Skeletal muscle tissue (tissue), 4 donors: ENCODE measurements around the gene SPATA33. TPM values are rescaled to one million over a fixed set of nuclear protein-coding genes. Genes with fewer than 3 reads are reported as not detected.

Experiments used
- H3K27ac ChIP-seq: one replicate; pipeline ENCODE4 v1.7.0; 2013; ENCODE audit warnings: mild to moderate bottlenecking, low read depth, low read length, inconsistent platforms
- H3K27me3 ChIP-seq, 3 donors: one replicate each; pipeline ENCODE4 v1.7.0; 2013; ENCODE audit warnings: low read length in 3 of 3; ENCODE audit not compliant: control insufficient read depth in 3 of 3, insufficient read depth in 3 of 3
- H3K36me3 ChIP-seq, 3 donors: one replicate each; pipeline ENCODE4 v1.7.0; 2013; ENCODE audit warnings: low read length in 3 of 3; ENCODE audit not compliant: control insufficient read depth in 3 of 3, insufficient read depth in 3 of 3
- H3K4me1 ChIP-seq, 3 donors: one replicate each; pipeline ENCODE4 v1.7.0; 2013; ENCODE audit warnings: low read length in 3 of 3, mild to moderate bottlenecking in 3 of 3; ENCODE audit not compliant: control insufficient read depth in 3 of 3, insufficient read depth in 3 of 3
- H3K4me3 ChIP-seq, 3 donors: one replicate each; pipeline ENCODE4 v1.7.0; 2013; ENCODE audit warnings: low read length in 3 of 3
- H3K9ac ChIP-seq, 3 donors: one replicate each; pipeline ENCODE4 v1.7.0; 2013; ENCODE audit warnings: low read length in 3 of 3, mild to moderate bottlenecking in 3 of 3, moderate library complexity in 2 of 3, low read depth in 1 of 3
- H3K9me3 ChIP-seq, 3 donors: one replicate each; pipeline ENCODE4 v1.7.0; 2013; ENCODE audit warnings: low read length in 3 of 3; ENCODE audit not compliant: control insufficient read depth in 3 of 3
- total RNA-seq: library from RNA; depleted of rRNA; stranded (reverse); fragments of >200 nt; gene quantifications from one replicate; pipeline ENCODE4 v1.2.3, GENCODE V29; 2014
- donor health status: Osteomylitis.

SPATA33 gene
- total RNA-seq, 1 donor from 2014 or later, result 2.1 TPM

DNA sequence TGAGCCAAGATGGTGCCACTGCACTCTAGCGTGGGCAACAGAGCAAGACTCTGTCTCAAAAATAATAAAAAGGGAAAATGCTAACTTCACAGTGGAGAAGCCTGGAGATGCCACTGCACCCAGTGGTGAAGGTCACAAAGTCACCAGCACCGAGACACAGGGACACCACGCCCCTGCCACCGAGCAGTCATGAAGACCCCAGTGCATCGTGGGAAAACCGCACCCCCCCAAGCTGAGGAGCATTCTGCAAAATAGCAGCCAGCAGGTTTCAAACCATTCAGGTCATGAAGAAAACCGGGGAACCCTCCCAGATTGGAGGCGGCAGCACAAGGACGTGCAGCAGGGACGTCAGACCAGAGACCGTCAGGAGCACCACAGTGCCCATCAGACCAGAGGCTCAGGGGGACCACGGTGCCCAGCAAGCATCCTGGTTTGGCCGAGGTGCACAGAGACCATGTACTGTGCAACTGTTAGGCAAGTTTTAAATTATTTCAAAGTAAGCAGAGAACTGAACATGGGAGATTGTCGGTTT, 13.8 kb upstream of the SPATA33 start:
- Histone ChIP-seq H3K4me1 (peaks cover 3 to 13% (median 4%) of the 10 kb centered on the region in 3 donors), H3K27ac (no peak overlapping the region), H3K36me3 (peaks cover 23 to 31% (median 26%) of the 10 kb centered on the region in 3 donors), H3K4me3 (no peak overlapping the region), H3K9ac (no peak overlapping the region), H3K27me3 (peaks cover 0 to 12% (median 0%) of the 10 kb centered on the region in 3 donors), H3K9me3 (no peaks in the 10 kb centered on the region)

DNA sequence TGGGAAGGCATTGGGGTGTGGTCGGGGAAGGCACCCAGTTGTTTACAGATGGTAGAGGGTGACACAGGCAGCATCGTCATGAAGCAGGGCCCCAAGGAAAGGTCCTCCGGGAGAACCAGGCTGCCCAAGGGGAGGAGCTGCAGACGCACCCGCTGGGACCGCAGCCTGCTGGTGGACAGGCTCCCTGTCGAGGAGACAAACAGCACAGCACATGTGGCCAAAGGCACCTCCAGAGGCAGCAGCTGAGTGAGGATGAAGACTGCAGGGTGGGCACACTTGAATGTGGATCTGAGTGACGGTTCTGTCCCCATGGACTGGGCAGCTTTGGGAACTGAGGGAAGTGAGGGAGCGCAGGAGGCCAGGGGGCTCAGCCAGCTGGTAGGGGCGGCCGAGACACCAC, 12.5 kb upstream of the SPATA33 start:
- Histone ChIP-seq H3K36me3 (peaks cover 23 to 31% (median 29%) of the 10 kb centered on the region in 3 donors), H3K4me3 (no peak overlapping the region), H3K9ac (no peak overlapping the region), H3K27me3 (peaks cover 0 to 4% (median 0%) of the 10 kb centered on the region in 3 donors), H3K9me3 (no peaks in the 10 kb centered on the region), H3K27ac (no peak overlapping the region), H3K4me1 (peaks cover 3 to 11% (median 4%) of the 10 kb centered on the region in 3 donors)

DNA sequence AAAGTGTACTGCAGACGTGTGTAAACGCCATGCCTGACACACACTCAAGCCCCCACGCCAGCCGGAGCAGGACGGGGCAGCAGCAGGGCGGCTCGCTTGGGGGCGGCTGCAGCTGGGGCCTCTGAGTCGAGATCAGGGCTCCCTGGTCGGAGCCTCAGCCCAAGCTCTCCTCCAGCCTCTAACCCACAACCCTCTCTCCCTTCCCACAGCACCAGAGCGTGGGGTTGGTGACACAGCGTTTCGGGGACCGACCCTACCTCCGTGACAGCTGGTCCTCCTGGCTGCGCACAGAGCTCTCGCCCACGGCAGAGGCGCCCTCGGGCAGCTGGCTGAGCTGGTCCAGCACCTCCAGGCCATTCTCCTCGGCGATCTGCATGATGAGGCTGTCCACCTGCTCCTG, 11.4 kb upstream of the SPATA33 start:
- Histone ChIP-seq H3K27me3 (no peaks in the 10 kb centered on the region), H3K36me3 (peaks cover 23 to 35% (median 31%) of the 10 kb centered on the region in 3 donors), H3K9ac (no peak overlapping the region), H3K27ac (no peak overlapping the region), H3K9me3 (no peaks in the 10 kb centered on the region), H3K4me3 (no peak overlapping the region), H3K4me1 (peaks cover 0 to 3% (median 0%) of the 10 kb centered on the region in 3 donors)

DNA sequence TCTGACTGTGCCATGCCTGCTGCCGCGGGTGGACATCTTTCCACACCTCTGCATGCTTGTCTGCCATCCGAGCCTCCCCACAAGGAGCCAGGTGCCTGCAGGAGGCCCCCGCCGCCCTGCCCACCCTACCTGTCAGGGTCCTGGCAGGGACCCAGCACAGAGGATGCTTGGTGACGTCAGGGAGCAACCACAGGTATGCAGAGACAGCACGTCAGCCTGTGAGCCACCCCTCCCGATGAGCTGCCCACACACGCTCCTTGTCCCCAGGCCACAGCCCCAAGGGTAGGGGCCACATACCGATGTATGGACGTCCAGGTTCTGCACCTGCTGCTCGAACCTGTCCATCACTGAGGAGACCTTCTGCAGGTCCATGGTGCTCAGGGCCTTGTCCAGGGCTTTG, 10.7 kb upstream of the SPATA33 start:
- Histone ChIP-seq H3K27me3 (no peaks in the 10 kb centered on the region), H3K9me3 (no peaks in the 10 kb centered on the region), H3K9ac (no peak overlapping the region), H3K27ac (no peak overlapping the region), H3K4me3 (no peak overlapping the region), H3K36me3 (peaks cover 23 to 38% (median 36%) of the 10 kb centered on the region in 3 donors), H3K4me1 (no peaks in the 10 kb centered on the region)

DNA sequence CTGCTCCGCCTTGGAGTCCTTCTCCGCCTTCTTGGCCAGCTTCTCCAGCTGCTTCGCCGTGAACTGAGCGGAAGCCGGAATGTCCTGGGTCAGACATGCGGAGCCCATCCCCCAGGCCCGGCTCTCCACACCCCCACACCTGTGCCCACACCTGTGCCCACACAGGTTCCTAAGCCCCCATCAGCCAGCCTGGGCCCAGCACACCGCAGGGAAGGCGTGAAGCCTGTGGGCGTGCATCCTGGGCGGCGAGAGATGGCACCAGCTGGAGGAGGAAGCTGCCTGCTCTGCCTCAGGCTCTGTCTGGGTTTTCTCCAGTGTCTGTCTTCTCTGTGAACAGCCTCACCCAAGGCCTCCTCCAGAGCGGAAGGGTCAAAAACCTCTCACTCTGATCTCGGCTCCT, 6.1 kb upstream of the SPATA33 start:
- peaks cover 4% of the 10 kb centered on the region in 3 donors for H3K4me1 ChIP-seq
- peaks cover 11 to 22% (median 17%) of the 10 kb centered on the region in 3 donors for H3K36me3 ChIP-seq
- H3K9me3 ChIP-seq, result no peaks in the 10 kb centered on the region
- no peaks in the 10 kb centered on the region for H3K27me3 ChIP-seq
- H3K27ac ChIP-seq, result no peak overlapping the region
- no peak overlapping the region for H3K9ac ChIP-seq
- H3K4me3 ChIP-seq, result no peak overlapping the region

DNA sequence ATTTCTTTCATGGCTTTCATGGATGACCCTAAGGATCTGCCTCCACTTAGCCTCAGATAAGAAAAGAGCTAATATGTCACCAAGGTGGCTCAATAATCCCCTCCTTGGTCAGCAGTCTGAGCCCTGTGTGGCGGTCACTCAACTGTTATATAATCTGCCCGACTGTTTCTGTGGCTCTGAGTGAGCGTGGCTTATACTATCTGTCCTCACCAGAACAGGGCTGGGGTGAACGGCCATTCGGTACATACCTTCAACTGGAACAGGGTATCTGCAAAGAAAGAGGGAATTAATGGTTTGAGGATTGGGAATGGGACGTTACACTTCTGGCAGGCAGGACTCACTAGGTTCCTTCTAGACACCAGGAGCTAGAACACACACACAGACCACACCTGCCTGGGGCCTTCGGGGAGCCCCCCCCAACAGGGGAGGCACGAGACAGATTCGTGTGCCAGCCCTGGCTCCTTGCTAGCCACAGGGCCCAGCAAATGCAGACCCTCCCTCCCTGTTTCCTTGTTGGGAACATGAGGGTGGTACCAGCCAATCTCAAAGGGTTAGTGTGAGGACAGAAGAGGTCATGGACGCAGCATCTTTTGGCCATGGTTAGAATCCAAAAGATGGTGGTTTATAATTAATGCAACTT, 3.9 kb upstream of the SPATA33 start:
- no peaks in the 10 kb centered on the region for H3K27me3 ChIP-seq
- H3K9me3 ChIP-seq, result no peaks in the 10 kb centered on the region
- no peak overlapping the region for H3K9ac ChIP-seq
- no peak overlapping the region for H3K4me3 ChIP-seq
- H3K4me1 ChIP-seq, result peaks cover 14 to 15% (median 15%) of the 10 kb centered on the region in 3 donors
- H3K27ac ChIP-seq, result no peak overlapping the region
- peaks cover 5 to 14% (median 9%) of the 10 kb centered on the region in 3 donors for H3K36me3 ChIP-seq

DNA sequence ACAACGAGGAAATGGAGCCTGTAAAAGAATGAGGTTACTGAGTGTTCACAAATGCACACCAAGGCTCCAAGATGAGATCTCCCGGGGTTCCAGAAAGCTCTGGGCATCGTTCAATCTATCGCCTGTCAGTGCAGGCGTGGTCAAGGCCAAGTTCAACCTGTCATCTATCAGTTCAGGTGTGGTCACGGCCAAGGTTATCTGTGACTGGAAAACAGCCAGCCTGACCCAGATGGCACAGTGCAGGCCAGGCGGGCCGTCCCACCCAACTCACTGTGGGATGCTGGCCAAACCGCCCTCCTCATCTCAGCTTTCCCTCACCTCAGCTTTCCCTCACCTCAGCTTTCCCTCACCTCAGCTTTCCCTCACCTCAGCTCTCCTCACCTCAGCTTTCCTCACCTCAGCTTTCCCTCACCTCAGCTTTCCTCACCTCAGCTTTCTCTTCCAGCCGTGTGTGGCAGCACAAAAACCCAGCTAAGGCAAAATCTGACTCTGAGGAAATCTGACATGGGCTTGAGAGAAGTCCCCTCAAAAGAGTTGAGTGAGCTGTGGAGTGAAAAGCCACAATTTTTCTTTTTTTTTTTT, 2.5 kb upstream of the SPATA33 start:
- no peaks in the 10 kb centered on the region for H3K9me3 ChIP-seq
- no peak overlapping the region for H3K4me3 ChIP-seq
- no peaks in the 10 kb centered on the region for H3K27me3 ChIP-seq
- H3K27ac ChIP-seq, result no peak overlapping the region
- H3K4me1 ChIP-seq, result peaks cover 15 to 16% (median 15%) of the 10 kb centered on the region in 3 donors
- H3K9ac ChIP-seq, result no peak overlapping the region
- H3K36me3 ChIP-seq, result peaks cover 9 to 11% (median 10%) of the 10 kb centered on the region in 3 donors

DNA sequence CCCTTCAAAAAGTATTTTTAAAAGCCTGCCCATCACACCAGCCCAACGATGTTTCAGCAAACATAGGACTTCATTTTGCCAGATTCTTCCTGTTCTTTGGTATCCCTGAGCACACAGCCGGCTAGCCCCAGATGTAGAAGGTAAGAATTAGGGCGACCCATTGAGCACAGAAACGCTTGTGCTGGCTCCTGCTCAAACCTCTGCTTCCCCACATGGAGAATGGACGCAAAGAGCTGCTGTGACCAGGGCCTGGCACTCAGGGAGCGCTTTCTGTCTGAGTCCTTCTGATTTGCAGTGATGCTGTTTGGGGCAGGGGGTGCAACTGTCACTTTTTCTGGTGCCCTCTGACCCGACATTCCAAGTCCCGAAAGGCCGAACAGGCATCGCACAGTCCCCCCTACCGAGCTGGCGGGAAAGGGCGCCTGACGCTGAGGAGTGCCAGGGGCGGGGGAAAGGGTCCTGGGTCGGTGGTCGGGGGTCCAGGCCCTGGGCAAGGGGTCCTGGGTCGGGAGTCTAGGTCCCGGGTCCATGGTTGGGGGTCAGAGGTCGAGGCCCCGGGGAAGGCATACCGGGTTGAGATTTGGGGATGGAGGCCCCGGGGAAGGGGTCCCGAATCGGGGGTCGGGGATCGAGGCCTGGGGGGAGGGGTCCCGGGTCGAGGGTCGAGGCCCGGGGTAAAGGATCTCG, 1.1 kb upstream of the SPATA33 start:
- Histone ChIP-seq H3K9ac (peak overlapping the region; percentile 57 to 90 (median 90)), H3K9me3 (no peaks in the 10 kb centered on the region), H3K4me1 (peaks cover 15 to 16% (median 15%) of the 10 kb centered on the region in 3 donors), H3K36me3 (peaks cover 2 to 16% (median 16%) of the 10 kb centered on the region in 3 donors), H3K27ac (no peak overlapping the region), H3K27me3 (no peaks in the 10 kb centered on the region), H3K4me3 (peak overlapping the region; percentile 88 to 95 (median 92))

DNA sequence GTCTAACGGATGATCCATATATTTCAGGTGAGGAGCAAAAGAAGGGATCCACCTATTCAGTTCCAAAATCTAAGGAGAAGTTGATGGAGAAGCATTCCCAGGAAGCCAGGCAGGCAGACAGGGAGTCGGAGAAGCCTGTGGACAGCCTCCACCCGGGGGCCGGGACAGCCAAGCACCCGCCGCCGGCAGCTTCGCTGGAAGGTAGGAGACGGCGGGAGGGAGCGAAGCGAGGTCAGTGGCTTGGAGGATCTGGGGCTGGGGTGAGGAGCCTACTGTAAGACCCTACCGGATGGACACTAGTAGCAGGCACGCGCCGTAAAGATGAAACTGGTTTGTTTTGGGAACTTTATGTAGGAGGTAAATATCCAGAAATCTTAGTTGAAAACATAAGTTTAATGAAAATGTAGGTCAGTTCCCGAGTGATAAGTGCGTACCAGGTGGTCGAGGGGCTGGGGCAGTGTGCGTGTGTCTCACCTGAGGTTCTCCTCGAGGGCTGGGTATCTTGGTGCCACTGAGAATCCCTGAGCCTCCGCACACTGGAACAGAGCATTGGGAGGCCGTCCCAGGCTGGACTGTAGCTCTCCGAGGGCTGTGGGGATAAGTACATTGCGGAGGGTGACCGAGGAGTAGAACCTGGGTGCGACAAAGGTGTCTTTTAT, 714 bp downstream of the SPATA33 start:
- Histone ChIP-seq H3K4me3 (peak overlapping the region; percentile 88 to 95 (median 92)), H3K36me3 (peaks cover 3 to 13% (median 13%) of the 10 kb centered on the region in 3 donors), H3K27me3 (no peaks in the 10 kb centered on the region), H3K27ac (peak overlapping the region; percentile 73), H3K9me3 (no peaks in the 10 kb centered on the region), H3K9ac (peak overlapping the region; percentile 76 to 89 (median 85)), H3K4me1 (peaks cover 15 to 16% (median 15%) of the 10 kb centered on the region in 3 donors)
